Upper lobe of right lung (tissue), 1 donor: ENCODE data around the gene ADI1. TPM values are rescaled to one million over a fixed set of nuclear protein-coding genes. Genes with fewer than 3 reads are reported as not detected.

Source experiments
- ATAC-seq: fragments of 200-7000 bp; cut with Tn5 transposase; one replicate; pipeline ENCODE4 v1.9.1; 2020; ENCODE audit warnings: mild to moderate bottlenecking, moderate library complexity
- DNase-seq: peaks from one replicate; pipeline ENCODE4 v3.0.0-alpha.2; 2020
- H3K27ac ChIP-seq: fragments of 200-600 bp; one replicate; pipeline ENCODE4 v1.8.0; 2022
- H3K27me3 ChIP-seq: fragments of 200-600 bp; one replicate; pipeline ENCODE4 v1.8.0; 2022; ENCODE audit warnings: mild to moderate bottlenecking
- H3K36me3 ChIP-seq: fragments of 200-600 bp; one replicate; pipeline ENCODE4 v1.8.0; 2022
- H3K4me1 ChIP-seq: fragments of 200-600 bp; one replicate; pipeline ENCODE4 v1.8.0; 2022
- H3K4me3 ChIP-seq: fragments of 200-600 bp; one replicate; pipeline ENCODE4 v1.8.0; 2022; ENCODE audit warnings: mild to moderate bottlenecking
- H3K9me3 ChIP-seq: fragments of 200-600 bp; one replicate; pipeline ENCODE4 v1.8.0; 2022
- CTCF ChIP-seq: fragments of 200-600 bp; IDR thresholded peaks from one replicate; pipeline ENCODE4 v1.8.0; 2022; ENCODE audit warnings: antibody characterized with exemption
- intact Hi-C: fragments of 100-400 bp; cut with DNase I; formaldehyde crosslinking; loops from one replicate; pipeline ENCODE4 v1.11.0; 2022
- total RNA-seq: library from RNA; stranded (reverse); fragmentation: NEBNext Ultra II Directional; extraction: Animal tissue kit (Norgen Biotek cat#: 25700); gene quantifications from one replicate; pipeline ENCODE4 v1.2.1, GENCODE V29; 2021
- donor health status: DM: no; HTN: yes; CAD: no; lungs with severe emphysema.

ADI1 gene
- total RNA-seq, 1 donor from 2014 or later, result 66.8 TPM

GRCh38 chr2:3467654-3468053, 51.7 kb downstream of the ADI1 start:
- intact Hi-C loops, result no loop called here
- Histone ChIP-seq H3K36me3 (peaks cover 77% of the 10 kb centered on the region), H3K9me3 (no peaks in the 10 kb centered on the region), H3K27ac (no peak overlapping the region), H3K4me1 (peaks cover 7% of the 10 kb centered on the region), H3K4me3 (no peak overlapping the region), H3K27me3 (no peaks in the 10 kb centered on the region)
- no peak for TF ChIP-seq CTCF
- ATAC-seq, result no peak
- DNase-seq, result no peak

GRCh38 chr2:3466966-3467365, 52.4 kb downstream of the ADI1 start:
- Histone ChIP-seq H3K9me3 (no peaks in the 10 kb centered on the region), H3K36me3 (peaks cover 74% of the 10 kb centered on the region), H3K4me1 (peaks cover 7% of the 10 kb centered on the region), H3K27me3 (no peaks in the 10 kb centered on the region), H3K4me3 (no peak overlapping the region), H3K27ac (no peak overlapping the region)
- intact Hi-C loops, result no loop called here
- TF ChIP-seq CTCF, result no peak
- no peak for ATAC-seq
- peak; percentile 29 for DNase-seq

DNA sequence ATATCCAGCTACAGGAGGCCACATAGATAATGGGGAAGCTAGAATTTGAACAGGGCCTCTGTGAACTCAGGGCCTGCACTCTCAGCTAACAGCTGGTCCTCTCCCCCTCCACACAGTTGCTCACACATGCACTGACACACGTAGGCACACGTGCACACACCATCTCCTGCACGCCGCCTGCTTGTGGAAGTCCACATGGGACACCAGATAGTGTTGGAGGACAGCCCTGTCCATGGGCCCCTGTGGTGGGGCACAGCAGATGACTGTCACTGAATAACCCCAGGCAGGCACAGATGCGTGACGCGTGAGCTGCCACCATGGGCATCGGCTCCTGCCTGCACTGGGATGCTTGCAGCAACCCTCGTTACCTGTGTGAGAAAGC, 52.9 kb downstream of the ADI1 start:
- Histone ChIP-seq H3K4me3 (no peak overlapping the region), H3K9me3 (no peaks in the 10 kb centered on the region), H3K4me1 (peaks cover 12% of the 10 kb centered on the region), H3K36me3 (peaks cover 70% of the 10 kb centered on the region), H3K27ac (peak overlapping the region; percentile 36), H3K27me3 (no peaks in the 10 kb centered on the region)
- ATAC-seq (no peak), DNase-seq (no peak)
- no peak for TF ChIP-seq CTCF
- intact Hi-C loops, result no loop called here

GRCh38 chr2:3465844-3466481, 53.4 kb downstream of the ADI1 start:
- no peak for ATAC-seq
- H3K4me1 ChIP-seq, result peaks cover 12% of the 10 kb centered on the region
- no peak for TF ChIP-seq CTCF
- H3K4me3 ChIP-seq, result no peak overlapping the region
- H3K27ac ChIP-seq, result peak overlapping the region; percentile 36
- H3K9me3 ChIP-seq, result no peaks in the 10 kb centered on the region
- H3K36me3 ChIP-seq, result peaks cover 70% of the 10 kb centered on the region
- H3K27me3 ChIP-seq, result no peaks in the 10 kb centered on the region
- intact Hi-C loops, result no loop called here
- DNase-seq, result no peak

DNA sequence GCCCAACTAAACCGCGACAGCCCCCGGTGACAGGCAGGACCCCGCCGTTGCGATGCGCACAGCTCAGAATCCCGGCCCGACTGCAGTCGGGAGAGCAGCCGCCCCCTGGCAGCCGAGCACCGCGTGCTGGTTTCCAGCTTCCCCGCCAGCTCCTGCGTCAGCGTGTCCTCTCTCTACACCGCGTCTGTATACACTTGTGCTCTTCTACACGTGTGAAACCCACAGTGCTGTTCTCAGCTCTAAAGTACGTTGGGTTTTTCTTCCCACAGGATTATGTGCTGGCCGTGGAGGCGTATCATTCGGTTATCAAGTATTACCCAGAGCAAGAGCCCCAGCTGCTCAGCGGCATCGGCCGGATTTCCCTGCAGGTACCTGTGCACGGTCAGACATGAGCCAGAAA, 54.0 kb downstream of the ADI1 start:
- intact Hi-C loops, result no loop called here
- Histone ChIP-seq H3K4me3 (no peak overlapping the region), H3K9me3 (no peaks in the 10 kb centered on the region), H3K27me3 (no peaks in the 10 kb centered on the region), H3K4me1 (peaks cover 12% of the 10 kb centered on the region), H3K36me3 (peaks cover 75% of the 10 kb centered on the region), H3K27ac (no peak overlapping the region)
- ATAC-seq (no peak), DNase-seq (no peak)
- no peak for TF ChIP-seq CTCF
